Activated naive CD4-positive, alpha-beta T cell treated with Interleukin-2 at 50 U/mL for 16 hours (primary cell): ENCODE results near the gene YIPF2.
"Not testable (repeated sequence)": the region's sequence is repeated elsewhere in the genome, so short reads cannot be mapped to it uniquely, and the experiment has no call there.

ENCODE experiments used
- DNase-seq: peaks from one replicate; pipeline ENCODE4 v3.0.0-alpha.2; 2020

YIPF2 gene

DNA sequence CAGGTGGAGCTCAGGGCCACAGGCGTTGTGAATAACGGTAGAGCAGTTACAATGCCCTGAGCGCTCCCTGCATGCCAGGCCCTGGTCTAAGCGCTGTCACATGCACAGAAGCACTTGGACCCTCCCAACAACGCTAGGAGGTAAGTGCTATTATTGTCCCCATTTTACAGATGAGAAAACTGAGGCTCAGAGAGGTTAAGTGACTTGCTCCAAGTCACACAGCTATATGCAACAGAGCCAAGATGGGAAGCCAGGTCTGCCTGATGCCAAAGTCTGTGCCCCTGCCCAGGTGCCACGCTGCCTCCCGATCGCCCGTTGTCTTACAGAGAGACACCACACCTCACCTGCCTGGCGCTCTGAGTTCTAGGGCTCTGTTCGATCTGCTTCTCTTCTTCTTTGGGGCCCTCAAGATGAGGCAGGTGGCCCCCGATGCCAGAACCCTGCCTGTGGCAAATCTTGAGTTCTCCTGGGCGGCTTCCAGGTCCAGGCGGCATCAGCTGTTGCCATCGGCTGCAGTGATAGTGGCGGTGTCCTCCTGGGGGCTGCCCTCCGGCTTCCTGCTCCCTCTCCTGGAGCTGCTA lies 20.0 kb downstream of the YIPF2 start:
- DNase-seq, result no peak

DNA sequence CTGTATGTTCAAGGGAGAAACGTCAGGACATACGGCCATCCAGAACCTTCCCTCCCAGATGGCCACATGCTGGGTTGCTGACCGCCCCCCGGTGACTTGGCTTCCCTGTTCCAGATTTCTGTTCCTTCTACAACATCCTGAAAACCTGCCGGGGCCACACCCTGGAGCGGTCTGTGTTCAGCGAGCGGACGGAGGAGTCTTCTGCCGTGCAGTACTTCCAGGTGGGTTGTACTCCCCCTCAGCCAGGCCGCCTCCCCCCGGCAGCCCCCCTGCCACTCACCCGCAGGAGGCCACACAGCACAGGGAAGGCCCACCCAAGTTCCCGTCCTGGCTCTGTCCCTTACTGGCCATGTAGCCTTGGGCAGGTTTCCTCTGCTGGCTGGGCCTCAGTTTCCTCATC lies 20.5 kb downstream of the YIPF2 start:
- DNase-seq, result no peak

DNA sequence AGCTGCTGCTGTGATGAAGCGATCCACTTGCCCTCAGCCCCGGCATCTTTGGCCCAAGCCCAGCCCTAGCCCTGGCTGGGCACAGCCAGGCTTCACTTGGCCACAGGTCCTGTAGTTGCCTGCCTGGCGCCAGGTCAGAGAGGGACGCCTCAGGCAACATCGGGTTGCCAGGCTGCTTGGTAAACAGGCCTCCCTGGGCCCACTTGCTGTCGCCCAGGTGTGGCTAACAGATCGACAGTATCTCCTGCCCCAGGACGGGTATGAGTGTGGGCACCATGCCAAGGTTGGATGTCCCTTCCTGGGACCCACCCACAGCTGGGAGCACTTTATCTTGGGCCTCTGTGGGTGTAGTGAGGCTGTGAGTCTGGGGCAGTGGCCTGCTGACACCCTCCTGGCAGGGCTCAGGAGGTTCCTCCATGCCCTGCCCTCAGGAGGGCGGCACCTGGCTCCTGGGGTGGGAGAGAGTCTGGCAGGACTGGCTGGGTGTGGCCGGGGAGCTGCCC lies 29.2 kb downstream of the YIPF2 start:
- no peak for DNase-seq

DNA sequence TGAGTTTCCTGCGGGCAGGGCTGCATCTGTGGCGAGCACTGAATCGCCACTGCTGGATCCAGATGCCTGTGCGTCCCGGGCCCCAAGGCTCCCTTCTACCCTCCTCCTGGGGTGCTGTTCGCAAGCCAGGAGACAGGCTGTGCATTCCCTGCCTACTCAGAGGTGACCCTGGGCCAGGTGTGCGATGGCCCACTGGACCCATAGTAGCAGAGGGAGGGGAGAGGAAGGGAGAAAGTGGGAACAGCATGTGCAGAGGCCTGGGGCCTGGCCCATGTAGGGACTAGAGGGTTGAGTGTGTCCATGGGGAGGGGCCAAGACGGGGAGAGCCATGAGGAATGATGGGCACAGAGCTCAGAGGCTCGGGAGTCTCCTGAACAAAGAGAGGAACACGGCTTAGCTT lies 29.8 kb downstream of the YIPF2 start:
- no peak for DNase-seq

DNA sequence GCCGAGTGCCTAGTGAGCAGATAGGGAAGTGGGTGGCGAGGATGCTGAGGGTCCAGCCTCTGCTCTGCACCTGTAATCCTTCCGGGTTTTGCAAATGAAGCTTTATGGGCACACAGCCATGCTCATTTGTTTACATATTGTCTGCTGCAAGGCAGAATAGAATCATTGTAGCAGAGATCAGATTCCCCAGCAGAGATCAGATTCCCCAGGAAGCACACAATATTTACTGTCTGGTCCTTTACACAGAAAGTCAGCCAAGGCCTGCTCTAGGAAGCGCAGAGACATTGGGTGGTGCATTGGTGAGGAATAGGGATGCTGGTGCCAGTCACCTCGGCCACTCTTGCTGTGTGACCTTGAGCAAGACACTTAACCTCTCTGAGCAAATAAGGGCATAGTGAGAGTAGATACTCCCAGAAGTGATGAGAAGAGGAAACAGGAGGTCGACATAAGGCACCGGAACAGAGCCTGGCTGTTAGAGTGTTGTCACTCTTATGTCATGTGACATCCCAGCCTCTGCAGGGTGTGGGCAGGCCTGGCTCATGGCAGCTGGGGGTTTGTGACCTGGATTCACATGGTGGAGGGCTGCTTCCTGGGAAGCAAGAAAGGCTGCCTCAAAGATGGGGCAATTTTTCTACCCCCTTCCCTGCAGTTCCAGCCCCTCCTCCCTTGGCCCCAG lies 31.4 kb downstream of the YIPF2 start:
- no peak for DNase-seq

DNA sequence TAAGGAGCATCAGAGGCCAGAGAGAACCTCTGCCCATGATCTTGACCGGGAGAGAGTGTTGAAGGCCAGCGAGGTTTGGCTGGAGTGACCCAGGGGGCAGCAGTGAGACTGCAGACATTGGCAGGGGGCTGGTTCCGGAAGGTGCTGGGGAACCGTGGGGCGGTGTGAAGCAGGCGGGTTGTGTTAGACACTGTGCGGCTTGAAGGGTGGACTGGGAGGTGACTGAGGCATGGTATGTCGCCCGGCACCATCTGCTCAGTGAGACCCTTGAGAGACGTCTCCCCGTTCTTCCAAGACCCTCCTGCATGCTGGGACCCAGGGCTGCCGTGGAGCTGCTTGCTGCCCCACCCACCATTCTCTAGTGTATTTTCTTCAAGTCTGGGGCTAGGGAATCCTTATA lies 32.5 kb downstream of the YIPF2 start:
- no peak for DNase-seq

DNA sequence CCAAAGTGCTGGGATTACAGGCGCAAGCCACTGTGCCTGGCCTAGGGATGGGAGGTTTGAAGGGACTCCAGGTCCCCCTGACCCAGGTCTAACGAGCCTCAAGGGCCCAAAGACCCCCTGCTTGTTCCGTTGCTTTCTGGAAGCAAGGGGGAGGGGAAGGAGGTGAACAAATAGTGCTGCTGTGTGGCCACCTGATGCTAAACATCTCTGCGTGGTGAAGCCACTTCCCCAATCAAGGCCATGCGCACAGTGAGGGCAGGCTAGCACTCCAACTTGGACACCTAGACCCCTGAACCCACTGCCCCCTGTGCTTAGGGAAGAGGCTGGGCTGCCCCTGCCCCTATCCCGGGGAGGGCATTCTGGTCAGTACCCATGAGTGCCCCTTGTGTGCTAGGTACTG lies 33.1 kb downstream of the YIPF2 start:
- no peak for DNase-seq

DNA sequence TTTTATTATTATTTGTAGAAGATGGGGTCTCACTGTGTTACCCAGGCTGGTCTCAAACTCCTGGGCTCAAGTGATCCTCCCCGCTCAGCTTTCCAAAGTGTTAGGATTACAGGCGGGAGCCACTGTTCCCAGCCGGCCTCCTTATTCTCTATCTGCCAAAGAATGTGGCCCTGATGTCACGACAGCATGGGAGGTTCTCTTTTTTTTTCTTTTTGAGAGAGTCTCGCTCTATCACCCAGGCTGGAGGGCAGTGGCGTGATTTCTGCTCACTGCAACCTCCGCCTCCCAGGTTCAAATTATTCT lies 33.6 kb downstream of the YIPF2 start:
- no peak for DNase-seq

DNA sequence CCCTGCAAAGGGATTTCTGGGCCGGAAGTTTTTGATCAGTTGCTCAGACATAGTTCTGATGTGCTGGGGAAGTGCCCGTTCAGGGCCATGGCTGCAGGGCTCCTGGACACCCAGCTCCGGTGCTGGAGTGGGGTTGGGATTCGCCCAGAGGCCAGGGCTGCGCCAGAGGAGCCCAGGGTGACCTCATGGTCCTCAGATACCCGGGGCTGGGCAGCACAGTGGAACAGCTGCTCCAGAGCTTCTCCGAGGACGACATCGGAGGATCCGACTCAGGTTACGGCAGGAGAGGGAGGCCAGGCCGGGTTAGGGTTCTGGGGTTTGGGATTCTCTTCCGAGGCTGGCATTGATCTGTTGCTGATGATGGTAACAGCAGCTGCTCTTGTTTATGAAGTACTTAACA lies 36.2 kb downstream of the YIPF2 start:
- no peak for DNase-seq

DNA sequence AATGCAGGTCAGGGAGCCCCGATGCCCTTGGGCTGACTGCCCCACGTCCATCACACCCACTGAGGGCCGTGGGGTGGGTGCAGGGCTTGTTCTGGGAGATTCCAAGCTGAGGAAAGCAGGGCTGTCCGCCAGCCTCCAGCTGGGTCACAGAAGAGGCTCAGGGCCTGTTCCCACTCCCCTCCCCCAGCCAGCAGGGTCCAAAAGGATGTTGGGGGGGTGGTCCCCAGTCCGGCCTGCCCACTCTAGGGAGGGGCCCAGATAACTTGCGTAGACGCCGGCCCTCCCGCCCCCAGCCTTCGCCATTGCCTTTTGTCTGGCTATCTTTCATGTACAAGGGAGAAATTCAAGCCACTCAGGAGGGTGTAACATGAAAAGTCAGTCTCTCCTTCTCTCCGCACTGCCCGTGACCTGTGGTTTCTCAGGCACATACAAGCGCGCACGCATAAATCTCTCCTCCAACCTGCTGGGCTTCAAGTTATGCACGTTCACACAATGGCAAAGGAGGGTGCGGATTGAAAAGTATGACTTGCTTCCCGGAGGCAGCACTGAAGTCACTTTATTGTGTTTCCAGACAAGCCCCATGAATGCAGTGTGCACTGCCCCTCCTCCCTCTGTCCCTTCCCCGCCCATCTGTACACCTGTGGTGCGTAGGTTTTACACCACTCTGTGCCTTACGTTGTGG lies 36.9 kb downstream of the YIPF2 start:
- no peak for DNase-seq

DNA sequence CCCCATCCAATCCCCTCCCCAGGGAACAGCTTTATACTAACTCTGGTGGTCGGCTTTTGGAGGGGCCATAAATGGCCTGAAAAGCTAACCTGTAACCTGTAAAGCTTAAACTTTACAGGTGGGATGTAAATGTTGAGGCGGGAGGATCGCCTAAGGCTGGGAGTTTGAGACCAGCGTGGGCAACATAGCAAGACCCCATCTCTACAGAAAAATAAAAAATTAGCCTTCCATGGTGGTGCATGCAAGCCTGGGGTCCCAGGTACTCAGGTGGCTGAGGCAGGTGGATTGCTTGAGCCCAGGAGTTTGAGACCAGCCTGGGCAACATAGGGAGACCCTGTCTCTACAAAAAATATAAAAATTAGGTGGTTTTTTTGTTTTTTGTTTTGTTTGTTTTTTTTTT lies 38.6 kb downstream of the YIPF2 start:
- no peak for DNase-seq

DNA sequence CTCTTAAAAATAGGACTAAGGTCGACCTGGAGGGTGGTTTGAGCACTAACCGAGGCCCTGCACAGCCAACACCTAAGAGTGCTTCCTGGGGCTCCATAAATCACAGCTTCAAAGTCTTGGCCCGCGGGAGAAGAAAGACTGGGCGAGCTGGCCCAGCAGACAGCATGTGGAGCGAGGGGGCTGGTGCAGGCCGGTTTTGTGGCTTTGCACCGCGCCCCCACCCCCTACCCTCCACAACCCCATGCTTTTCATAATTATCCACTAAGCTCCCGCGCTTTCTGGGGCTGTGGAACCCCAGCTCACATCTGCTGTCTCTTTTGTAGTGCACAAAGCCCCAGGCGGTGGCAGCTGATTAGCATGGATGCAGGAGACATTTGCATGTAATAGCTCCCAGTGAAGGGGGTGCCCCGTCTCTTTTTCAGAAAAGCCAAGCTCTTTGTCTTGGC lies 40.0 kb downstream of the YIPF2 start:
- DNase-seq, result no peak

DNA sequence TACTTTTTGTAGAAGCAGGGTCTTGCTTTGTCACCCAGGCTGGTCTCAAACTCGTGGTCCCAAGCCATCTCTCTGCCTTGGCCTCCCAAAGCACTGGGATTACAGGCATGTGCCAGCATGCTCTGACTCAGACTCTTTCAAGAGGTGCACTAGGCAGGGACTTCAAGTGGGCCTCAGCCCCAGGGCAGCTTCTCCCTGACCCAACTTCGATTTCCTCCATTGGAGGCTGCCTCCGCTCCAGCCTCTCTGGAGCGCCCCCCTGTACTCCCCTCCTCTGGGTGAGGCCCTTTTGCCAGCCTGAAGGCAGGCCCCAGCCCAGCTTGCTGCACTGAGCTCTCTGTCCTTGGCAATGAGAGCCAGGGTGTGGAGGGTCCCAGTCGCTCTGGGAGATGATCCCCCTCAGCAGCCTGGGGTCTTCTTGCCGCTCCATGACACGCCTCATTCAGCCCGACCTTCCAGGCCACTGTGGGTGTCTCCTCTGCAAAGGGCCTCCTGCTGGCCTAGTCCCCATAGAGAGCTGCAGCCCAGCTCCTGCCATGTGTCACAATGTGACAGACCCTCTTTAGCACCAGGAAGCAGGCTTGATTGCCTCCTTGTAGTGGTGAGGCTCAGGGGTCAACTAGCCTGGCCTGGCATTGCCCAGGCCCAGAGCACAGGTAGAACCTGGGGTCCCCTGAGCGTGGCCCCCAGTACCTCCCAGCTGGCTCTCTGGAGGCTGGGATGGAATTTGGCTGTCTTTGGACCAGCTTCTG lies 40.6 kb downstream of the YIPF2 start:
- DNase-seq, result no peak

DNA sequence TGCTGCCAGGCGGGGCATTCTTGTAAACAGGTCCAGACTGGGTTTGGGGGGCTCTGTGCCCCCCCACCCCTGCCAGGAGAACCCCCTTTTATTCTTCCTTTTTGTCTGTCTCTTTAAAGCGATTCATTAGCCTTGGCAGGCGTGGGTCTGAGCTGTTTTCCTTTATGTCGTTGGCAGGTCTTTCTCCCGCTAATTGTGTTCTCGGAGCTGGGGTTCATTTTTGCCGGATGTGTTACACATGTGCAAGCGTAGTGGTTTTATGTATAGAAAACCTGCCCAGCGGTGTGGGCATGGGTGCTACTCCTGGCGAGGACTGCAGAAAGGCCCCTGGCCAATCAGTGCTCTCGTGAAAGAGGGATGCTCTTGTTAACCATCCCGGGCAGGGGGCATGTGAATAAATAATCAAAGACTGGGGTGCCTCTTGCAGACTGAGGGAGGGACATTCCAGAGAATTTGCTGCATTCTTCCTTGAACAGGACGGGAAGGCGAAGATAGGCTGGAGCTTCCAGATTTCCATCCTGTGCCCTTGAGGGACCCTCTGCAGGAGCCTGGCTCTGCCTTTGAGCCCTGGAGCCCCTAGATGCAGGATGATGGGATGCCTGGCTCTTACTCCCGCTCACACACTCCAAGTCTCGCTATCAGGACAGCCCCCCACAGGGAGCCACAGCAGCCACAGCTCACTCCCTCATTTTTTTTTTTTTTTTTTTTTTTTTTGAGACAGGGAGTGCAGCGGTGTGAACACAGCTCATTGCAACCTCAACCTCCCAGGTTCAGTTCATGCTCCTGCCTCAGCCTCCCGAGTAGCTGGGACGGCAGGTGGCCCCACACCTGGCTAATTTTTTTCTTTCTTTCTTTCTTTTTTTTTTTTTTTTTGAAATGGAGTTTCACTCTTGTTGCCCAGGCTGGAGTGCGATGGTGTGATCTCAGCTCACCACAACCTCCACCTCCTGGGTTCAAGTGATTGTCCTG lies 43.0 kb downstream of the YIPF2 start:
- DNase-seq, result no peak

DNA sequence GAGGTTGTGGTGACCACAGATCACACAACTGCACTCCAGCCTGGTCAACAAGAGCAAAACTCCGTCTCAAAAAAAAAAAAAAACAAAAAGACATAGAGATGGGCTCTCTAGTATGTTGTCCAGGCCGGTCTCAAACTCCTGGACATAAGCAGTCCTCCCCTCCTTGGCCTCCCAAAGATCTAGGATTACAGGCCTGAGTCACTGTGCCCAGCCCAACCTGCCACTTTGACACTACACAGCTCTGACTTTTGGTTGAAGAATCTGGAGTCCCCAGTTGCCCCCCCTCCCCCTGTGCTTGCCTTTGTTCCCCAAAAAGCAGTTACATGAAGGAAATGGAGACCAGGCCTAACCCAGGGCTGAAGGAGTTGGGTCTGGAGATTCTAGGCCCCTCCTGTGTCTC lies 44.2 kb downstream of the YIPF2 start:
- no peak for DNase-seq

DNA sequence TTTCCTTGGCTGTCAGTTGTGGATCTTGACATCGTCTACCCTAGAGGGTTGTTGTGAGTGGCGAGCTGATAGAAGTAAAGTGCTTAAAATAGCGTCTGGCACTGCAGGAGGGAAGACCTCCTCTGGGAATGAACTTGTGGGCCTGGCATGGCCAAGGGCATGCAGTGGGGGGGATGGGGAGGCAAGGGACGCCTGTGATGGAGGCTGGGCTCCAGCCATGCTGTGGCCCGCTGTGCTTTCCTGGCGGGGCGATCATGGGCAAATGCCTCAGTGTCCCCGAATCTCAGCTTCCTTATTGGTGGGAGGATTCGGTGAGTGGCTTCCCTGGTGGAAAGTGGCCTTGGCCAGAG lies 46.4 kb downstream of the YIPF2 start:
- DNase-seq, result no peak

DNA sequence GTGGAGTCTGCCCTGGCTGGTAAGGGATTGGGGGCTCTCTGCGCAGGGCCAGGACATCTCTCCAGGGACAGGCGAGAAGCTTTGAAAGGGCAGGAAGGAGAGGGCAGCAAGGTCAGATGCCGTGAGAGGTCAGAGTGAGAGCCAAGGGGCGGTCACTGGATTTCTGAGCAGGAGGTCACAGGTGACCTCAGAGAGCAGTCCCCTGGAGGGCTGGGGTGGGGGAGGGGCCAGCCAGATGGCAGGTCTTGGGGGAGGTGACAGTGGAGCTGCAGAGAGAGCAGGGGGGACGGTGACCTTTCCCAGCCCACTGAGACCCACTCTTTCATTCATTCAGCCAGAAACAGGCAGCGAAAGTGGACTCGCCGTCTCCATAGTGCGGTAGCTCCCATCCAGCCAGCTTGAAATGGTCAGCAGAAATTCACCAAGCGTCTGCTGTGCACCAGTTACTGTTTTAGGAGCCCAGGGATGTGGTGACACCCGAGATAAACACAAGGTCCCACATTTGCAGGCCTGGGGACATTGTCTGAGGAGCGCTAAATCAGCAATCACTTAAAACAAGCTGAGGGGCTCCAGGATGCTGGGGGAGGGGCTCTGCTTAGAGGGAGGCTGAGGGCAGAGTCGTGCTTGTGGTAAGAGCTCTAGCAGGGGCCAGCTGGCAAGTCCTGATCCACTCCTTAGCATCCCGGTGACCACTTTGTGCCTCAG lies 46.9 kb downstream of the YIPF2 start:
- no peak for DNase-seq

DNA sequence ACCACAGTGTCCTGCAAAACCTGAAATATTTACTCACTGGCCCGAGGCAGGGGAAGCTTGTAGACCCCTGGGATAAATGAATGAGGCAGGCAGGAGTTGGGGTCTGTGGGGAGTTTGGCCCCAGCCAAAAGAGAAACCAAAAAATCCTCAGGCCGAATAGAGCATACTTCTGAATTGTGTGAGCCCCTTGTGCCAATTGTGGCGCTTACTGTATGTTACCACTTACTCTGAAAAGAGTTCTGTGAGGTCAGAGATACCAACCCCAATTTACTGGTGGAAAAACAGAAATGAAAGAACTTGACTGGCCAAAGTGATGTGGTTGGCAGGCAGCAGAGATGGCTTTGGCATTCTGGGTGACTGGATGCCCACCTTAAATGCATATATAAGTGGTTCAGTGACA lies 50.2 kb downstream of the YIPF2 start:
- no peak for DNase-seq

DNA sequence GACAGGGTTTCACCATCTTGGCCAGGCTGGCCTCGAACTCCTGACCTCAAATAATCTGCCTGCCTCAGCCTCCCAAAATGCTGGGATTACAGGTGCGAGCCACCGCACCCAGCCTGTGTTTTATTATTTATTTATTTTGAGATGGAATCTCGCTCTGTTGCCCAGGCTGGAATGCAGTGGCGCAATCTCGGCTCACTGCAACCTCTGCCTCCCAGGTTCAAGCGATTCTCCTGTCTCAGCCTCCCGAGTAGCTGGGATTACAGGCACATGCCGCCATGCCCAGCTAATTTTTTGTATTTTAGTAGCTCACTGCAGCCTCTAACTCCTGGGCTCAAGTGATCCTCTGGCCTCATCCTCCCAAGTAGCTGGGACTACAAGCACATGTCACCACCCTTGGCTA lies 50.8 kb downstream of the YIPF2 start:
- not testable (repeated sequence) for DNase-seq

DNA sequence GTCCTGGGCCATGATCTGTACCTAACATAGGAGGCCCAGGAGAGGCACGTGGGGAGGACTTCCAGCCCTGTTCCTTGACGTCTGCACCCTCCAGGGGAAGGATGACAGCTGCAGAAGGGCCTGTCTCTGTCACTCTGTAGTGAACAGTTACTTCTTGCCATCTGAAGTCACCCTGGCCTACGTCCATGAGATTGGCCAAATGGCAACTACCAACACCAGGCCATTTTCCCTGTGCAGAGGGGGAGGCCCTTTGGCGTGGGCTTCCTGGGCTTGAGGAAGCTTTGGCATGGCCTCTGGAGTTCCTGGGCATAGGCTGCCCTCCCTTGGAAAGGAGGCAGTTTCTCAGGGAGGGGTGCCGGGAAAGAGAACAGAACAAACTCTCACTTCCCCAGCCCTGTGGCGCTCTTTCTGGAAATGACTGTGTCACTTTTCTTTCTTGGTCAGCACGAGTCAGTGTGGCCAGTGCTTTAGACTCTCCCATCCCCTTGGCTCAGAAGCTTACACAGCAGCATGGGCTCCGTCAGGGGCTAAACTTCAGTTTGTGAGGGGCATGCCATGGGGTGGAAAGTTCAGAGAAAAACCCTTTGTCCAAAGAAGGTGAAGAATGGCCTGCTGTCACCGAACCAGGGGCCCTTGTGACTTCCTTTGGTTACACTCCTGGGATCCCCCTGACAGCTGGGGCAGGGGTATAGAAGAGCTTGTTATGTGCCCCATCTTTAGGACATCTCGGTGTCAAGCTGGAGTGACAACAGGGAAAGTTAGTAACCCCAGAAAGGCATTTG lies 51.8 kb downstream of the YIPF2 start:
- DNase-seq, result no peak

DNA sequence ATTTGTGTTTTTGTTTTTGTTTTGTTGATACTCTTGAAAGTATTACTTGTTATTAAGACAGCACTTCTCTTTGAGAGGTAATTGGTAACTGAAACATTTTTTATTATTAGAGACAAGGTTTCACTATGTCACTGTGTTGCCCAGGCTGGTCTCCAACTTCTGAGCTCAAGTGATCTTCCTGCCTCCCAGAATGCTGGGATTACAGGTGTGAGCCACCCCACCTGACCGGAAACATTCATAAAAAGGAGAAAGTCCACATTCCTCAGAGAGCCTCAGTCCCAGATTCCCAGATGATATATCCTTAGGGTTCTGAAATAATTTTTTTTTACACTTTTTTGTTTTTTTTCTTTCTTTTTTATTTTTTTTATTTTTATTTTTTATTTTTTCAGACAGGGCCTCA lies 54.4 kb downstream of the YIPF2 start:
- DNase-seq, result no peak
